Keratinocyte (primary cell): ENCODE results near the gene SSTR3.

Experiments
- EZH2 ChIP-seq: IDR thresholded peaks from one replicate; pipeline ENCODE4 v1.6.1; 2012; ENCODE audit warnings: inconsistent platforms, mild to moderate bottlenecking, low read length, moderate library complexity
- TF ChIP-seq, protein P1 (sequence below), 3 experiments: IDR thresholded peaks in 1 of 3; conservative IDR thresholded peaks in 1 of 3; optimal IDR thresholded peaks in 1 of 3; 2 replicates in 2 of 3; 3 replicates in 1 of 3; pipeline versions ENCODE3 to v1.5.1; 2011; ENCODE audit warnings: low read length in 3 of 3, mild to moderate bottlenecking in 3 of 3, moderate library complexity in 2 of 3, control low read depth in 1 of 3, inconsistent platforms in 1 of 3; ENCODE audit not compliant: insufficient read depth in 2 of 3; ENCODE audit errors: extremely low read depth in 1 of 3

DNA sequence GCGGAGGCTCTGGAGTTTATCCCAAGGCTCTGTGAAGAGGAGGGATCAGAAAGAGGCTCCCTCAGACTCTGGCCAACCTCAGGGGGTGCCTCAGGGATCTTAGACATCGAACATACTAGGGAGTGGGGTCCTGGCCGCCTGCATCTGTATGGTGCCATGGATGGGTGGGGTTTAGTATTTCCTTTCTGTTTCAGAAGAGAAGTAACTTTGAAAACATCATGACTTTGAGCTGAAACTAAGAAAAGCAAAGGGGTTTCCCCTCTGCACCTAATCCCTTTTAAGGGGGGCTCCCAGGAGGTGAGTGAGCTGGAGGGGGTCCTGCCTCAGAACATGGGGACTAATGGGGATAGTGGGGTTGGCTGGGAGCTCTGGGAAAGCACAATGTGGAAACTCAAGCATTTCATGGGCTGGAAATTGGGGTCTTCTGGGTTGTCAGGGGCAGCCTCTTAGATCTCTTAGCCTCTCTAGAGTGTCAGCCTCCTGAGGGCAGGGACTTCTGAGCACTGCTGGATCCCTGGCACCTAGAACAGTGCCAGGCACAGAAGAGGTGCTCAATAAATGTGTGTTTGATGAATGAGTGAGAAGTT, 11.8 kb upstream of the SSTR3 start:
- TF ChIP-seq, protein P1, sequence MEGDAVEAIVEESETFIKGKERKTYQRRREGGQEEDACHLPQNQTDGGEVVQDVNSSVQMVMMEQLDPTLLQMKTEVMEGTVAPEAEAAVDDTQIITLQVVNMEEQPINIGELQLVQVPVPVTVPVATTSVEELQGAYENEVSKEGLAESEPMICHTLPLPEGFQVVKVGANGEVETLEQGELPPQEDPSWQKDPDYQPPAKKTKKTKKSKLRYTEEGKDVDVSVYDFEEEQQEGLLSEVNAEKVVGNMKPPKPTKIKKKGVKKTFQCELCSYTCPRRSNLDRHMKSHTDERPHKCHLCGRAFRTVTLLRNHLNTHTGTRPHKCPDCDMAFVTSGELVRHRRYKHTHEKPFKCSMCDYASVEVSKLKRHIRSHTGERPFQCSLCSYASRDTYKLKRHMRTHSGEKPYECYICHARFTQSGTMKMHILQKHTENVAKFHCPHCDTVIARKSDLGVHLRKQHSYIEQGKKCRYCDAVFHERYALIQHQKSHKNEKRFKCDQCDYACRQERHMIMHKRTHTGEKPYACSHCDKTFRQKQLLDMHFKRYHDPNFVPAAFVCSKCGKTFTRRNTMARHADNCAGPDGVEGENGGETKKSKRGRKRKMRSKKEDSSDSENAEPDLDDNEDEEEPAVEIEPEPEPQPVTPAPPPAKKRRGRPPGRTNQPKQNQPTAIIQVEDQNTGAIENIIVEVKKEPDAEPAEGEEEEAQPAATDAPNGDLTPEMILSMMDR (optimal IDR thresholded peaks at IDR 0.05 in 1 of 3, IDR thresholded peaks at IDR 0.05 in 1 of 3, conservative IDR thresholded peaks at IDR 0.05 in 1 of 3; ENCODE audit: extremely low read depth in 1 of 3, insufficient read depth in 2 of 3, low read length in 3 of 3): no peak
- TF ChIP-seq EZH2: no peak
